Astrocyte of the cerebellum (primary cell): ENCODE data around the gene ANKRD63.

Experiments
- DNase-seq: peaks from one replicate; pipeline ENCODE4 v3.0.0-alpha.2; 2011; ENCODE audit warnings: low read depth
- H3K4me3 ChIP-seq: 2 replicates; pipeline ENCODE4 v1.5.1; 2011; ENCODE audit warnings: mild to moderate bottlenecking, low read depth, low read length, moderate library complexity
- in situ Hi-C: cut with HindIII; loops from 2 replicates; pipeline ENCODE4 v1.10.0; 2017; ENCODE audit warnings: low sequenced_read_pairs
- TF ChIP-seq, protein P1 (sequence below): IDR thresholded peaks from 2 replicates; pipeline ENCODE4 v1.5.1; 2012; ENCODE audit warnings: low read length, low read depth, moderate library complexity, mild to moderate bottlenecking; ENCODE audit errors: missing control alignments

ANKRD63 gene

DNA sequence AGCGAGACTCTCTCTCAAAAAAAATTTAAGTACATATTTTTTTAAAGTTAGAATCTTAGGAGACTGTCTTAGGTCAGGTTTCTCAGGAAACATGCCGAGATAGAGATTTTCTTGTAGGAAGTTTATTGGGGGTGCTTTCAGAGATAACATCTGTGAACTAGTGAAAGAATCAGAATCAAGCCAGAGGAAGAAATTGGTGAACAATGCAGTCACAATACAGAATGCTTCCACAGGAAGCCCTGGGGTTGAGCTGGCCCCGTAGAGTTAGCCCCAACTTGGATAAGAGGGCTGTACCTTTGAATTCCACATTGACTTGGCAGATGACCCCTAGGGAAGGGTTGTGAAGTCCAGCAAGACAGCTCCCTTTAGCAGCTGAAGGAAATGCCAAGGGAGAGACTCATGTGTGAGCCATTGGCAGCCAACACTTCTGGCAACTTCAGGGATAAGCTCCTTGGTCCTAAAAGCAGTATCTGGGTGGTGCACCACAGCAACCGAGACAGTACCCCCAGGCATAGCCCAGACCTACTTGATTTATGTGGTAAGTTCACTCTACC is 31.9 kb upstream of the ANKRD63 start:
- in situ Hi-C loops, result no loop called here
- DNase-seq, result no peak

DNA sequence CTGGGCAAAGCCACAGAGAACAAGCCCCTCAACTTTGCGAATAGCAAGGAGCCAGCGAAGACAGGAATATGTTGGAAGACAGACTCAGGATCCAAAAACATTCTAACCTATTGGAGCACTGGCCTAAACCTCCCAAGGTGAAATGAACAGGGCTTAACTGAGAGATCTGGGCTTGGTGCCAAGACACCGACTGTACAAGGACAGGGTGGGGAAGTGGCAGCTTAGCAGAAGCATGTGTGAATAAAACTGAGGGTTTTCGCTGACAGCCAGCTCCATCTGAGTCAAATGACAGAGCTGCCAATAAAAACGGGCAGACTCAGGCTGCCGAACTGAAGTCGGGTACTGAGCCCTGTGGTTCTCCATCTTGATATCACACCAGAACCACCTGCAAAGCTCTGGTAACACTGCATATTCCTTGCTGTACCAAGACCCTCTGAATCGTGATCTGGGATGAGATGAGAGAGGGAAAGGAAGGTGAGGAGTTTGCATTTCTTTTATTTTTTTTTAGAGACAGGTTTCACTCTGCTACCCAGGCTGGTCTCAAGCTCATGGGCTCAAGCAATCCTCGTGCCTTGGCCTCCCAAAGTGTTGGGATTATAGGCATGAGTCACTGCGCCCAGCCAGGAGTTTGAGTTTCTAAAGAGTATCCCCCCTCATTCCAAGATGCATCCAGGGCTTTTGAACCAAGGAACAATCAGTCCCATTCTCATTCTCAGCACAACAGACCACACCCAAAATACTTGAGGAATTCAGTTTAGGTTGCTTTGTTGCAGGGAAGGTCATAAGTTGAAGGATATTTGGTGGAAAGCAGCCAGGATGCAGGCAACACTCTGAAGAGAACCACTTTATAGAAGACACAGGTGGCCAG is 30.9 kb upstream of the ANKRD63 start:
- H3K4me3 ChIP-seq, result no peak overlapping the region
- TF ChIP-seq, protein P1, sequence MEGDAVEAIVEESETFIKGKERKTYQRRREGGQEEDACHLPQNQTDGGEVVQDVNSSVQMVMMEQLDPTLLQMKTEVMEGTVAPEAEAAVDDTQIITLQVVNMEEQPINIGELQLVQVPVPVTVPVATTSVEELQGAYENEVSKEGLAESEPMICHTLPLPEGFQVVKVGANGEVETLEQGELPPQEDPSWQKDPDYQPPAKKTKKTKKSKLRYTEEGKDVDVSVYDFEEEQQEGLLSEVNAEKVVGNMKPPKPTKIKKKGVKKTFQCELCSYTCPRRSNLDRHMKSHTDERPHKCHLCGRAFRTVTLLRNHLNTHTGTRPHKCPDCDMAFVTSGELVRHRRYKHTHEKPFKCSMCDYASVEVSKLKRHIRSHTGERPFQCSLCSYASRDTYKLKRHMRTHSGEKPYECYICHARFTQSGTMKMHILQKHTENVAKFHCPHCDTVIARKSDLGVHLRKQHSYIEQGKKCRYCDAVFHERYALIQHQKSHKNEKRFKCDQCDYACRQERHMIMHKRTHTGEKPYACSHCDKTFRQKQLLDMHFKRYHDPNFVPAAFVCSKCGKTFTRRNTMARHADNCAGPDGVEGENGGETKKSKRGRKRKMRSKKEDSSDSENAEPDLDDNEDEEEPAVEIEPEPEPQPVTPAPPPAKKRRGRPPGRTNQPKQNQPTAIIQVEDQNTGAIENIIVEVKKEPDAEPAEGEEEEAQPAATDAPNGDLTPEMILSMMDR, result no peak
- in situ Hi-C loops, result no loop called here
- DNase-seq, result no peak

More for the DNA sequence above, 31.9 kb upstream of the ANKRD63 start:
- H3K4me3 ChIP-seq, result no peak overlapping the region
- TF ChIP-seq, protein P1, result no peak

DNA sequence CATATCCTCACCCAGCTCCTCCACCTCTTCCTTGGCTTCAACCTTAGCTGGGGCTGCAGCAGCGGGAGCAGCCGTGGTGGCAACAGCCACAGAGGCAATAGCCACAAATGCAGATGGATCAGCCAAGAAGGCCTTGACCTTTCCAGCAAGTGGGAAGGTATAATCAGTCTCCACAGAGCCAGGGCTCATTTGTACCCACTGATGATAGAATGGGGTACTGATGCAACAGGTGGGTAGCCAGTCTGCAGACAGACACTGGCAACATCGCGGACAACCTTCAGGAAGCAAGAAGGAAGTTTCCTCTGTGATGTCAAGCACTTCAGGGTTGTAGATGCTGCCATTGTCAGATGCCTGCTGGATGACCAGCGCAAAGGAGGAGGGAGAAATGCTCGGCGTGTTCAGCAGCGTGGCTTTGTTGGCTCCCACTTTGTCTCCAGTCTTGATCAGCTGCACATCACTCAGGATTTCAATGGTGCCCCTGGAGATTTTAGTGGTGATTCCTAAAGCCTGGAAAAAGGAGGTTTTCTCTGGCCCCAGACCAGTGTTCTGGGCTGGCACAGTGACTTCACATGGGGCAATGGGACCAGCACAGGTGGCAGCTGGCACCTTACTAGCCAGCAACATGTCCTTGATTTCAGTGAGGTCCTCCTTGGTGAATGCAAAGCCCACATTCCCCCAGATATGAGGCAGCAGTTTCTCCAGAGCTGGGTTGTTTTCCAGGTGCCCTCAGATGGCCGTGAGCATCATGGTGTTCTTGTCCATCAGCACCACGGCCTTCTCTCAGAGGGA is 29.7 kb upstream of the ANKRD63 start:
- DNase-seq, result no peak
- H3K4me3 ChIP-seq, result no peak overlapping the region
- in situ Hi-C loops, result no loop called here
- TF ChIP-seq, protein P1, result no peak

DNA sequence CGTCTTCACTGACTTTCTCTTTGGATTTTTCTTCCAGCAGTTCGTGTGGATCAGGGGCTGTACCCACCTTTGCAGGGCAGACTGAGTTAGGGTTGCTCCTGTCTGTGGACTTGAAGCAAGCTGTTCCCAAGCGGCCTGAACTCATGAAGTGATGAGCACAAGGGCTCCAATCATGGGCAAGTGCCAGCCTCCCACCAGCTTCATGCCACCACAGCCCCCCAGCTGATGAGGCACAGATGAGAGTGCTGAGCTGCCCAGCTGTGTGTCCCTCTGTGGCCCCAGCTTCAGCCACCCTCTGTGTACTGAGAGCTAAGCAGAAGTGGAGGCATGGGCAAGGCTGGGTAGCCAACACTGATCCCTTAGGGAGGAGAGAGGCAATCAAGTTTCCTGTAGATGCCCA is 28.1 kb upstream of the ANKRD63 start:
- DNase-seq, result no peak
- TF ChIP-seq, protein P1, result no peak
- in situ Hi-C loops, result no loop called here
- no peak overlapping the region for H3K4me3 ChIP-seq

DNA sequence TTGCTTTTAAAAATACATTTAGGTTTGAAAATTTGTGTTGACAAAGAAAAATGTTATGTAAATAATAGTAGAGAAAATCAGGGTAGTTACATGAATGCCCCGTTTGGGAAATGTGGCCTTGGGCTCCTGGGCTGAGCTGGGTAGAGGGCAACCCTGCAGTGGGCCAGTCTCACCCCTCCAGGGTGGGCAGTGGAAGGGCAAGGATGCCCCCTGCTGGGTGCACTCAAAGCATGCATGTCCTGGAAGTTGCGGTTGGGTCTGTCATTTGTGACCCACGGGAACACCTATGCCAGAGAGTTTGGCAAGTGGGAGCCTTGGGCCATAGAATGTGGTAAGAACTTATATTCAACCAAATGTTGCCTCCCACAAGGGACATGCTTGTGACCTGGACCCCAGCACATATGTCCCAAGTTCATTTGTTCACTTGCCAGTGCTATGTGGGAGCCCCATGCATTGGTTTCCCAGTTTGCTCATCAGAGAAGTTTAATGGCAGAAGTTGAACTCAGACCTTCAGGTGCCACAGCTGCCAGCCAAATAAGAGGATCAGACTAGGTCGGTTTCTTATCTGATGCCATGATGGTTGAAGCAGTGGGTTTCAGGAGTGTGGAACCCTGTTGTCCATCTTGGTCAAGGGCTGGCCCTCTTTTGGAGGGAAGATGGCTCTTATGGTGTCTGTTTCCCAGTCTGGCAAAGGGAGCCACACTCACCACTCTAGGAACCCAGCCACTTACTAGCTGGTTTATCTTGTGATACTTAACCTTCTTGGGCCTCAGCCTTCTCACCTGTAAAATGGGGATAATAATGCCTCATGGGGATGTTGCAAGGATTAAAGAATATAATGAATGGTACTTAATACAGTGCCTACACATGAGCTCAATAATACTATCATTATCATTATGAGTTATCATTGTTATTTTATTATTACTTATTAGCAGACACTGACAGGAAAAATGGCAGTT is 27.4 kb upstream of the ANKRD63 start:
- no peak overlapping the region for H3K4me3 ChIP-seq
- DNase-seq, result no peak
- TF ChIP-seq, protein P1, result peak; percentile 62
- in situ Hi-C loops, result no loop called here
